Liver (tissue), 9 donors: ENCODE data around the gene ZNF491. TPM values are rescaled to one million over a fixed set of nuclear protein-coding genes. Genes with fewer than 3 reads are reported as not detected.

Experiments
- DNase-seq: peaks from one replicate; pipeline ENCODE4 v3.0.0-alpha.2; 2017; ENCODE audit warnings: low spot score
- H3K27ac ChIP-seq, 2 donors: one replicate each; pipeline ENCODE4 v1.7.0; 2013; ENCODE audit warnings: inconsistent platforms in 2 of 2, low read length in 2 of 2, control low read depth in 1 of 2, low read depth in 1 of 2, mild to moderate bottlenecking in 1 of 2
- H3K27me3 ChIP-seq, 4 donors: one replicate each; pipeline versions ENCODE4 v1.6.1 to v1.7.0; 2013; ENCODE audit warnings: low read length in 3 of 4, inconsistent platforms in 1 of 4, mild to moderate bottlenecking in 1 of 4, moderate library complexity in 1 of 4; ENCODE audit not compliant: control insufficient read depth in 4 of 4, insufficient read depth in 4 of 4
- H3K36me3 ChIP-seq, 4 donors: one replicate each; pipeline versions ENCODE4 v1.6.1 to v1.7.0; 2013; ENCODE audit warnings: low read length in 3 of 4, mild to moderate bottlenecking in 3 of 4, low read depth in 1 of 4, moderate library complexity in 1 of 4; ENCODE audit not compliant: control insufficient read depth in 4 of 4, insufficient read depth in 3 of 4
- H3K4me1 ChIP-seq, 4 donors: one replicate each; pipeline versions ENCODE4 v1.6.1 to v1.7.0; 2013; ENCODE audit warnings: low read length in 3 of 4, mild to moderate bottlenecking in 3 of 4, moderate library complexity in 1 of 4; ENCODE audit not compliant: control insufficient read depth in 4 of 4, insufficient read depth in 4 of 4
- H3K4me3 ChIP-seq, 3 donors: one replicate each; pipeline versions ENCODE4 v1.6.1 to v1.7.0; 2013; ENCODE audit warnings: low read length in 3 of 3, control low read depth in 1 of 3, low read depth in 1 of 3, mild to moderate bottlenecking in 1 of 3
- H3K9ac ChIP-seq, 2 donors: one replicate each; pipeline ENCODE4 v1.7.0; 2013; ENCODE audit warnings: low read length in 2 of 2, mild to moderate bottlenecking in 2 of 2, moderate library complexity in 2 of 2, control low read depth in 1 of 2, low read depth in 1 of 2
- H3K9me3 ChIP-seq, 4 donors: one replicate each; pipeline versions ENCODE4 v1.6.1 to v1.7.0; 2013; ENCODE audit warnings: low read length in 3 of 4; ENCODE audit not compliant: control insufficient read depth in 4 of 4
- EGR1 ChIP-seq, 2 donors: IDR thresholded peaks; 2 replicates each; pipeline ENCODE4 v1.6.1; 2016 to 2018; ENCODE audit warnings: antibody characterized with exemption in 2 of 2, low read depth in 2 of 2
- FOXA1 ChIP-seq: IDR thresholded peaks from 2 replicates; pipeline ENCODE4 v1.6.1; 2016; ENCODE audit warnings: antibody characterized with exemption
- FOXA2 ChIP-seq: IDR thresholded peaks from 2 replicates; pipeline ENCODE4 v1.6.1; 2016; ENCODE audit warnings: antibody characterized with exemption
- GABPA ChIP-seq, 2 donors: IDR thresholded peaks in 1 of 2; conservative IDR thresholded peaks in 1 of 2; 2 replicates each; pipeline ENCODE4 v1.6.1; 2016; ENCODE audit warnings: antibody characterized with exemption in 2 of 2, mild to moderate bottlenecking in 1 of 2, moderate library complexity in 1 of 2
- HNF4A ChIP-seq, 2 donors: conservative IDR thresholded peaks; 2 replicates each; pipeline ENCODE4 v1.6.1; 2016; ENCODE audit warnings: antibody characterized with exemption in 2 of 2, mild to moderate bottlenecking in 2 of 2
- HNF4G ChIP-seq: IDR thresholded peaks from 2 replicates; pipeline ENCODE4 v1.6.1; 2016; ENCODE audit warnings: antibody characterized with exemption
- JUND ChIP-seq, 2 donors: IDR thresholded peaks; 2 replicates each; pipeline ENCODE4 v1.6.1; 2016; ENCODE audit warnings: antibody characterized with exemption in 2 of 2
- NR2F2 ChIP-seq: IDR thresholded peaks from 2 replicates; pipeline ENCODE4 v1.6.1; 2016; ENCODE audit warnings: antibody characterized with exemption
- RAD21 ChIP-seq, 2 donors: IDR thresholded peaks; 2 replicates each; pipeline ENCODE4 v1.6.1; 2016; ENCODE audit warnings: antibody characterized with exemption in 2 of 2, mild to moderate bottlenecking in 2 of 2
- RXRA ChIP-seq, 2 donors: IDR thresholded peaks; 2 replicates each; pipeline ENCODE4 v1.6.1; 2017 to 2018; ENCODE audit warnings: antibody characterized with exemption in 2 of 2, mild to moderate bottlenecking in 1 of 2
- SP1 ChIP-seq: IDR thresholded peaks from 2 replicates; pipeline ENCODE4 v1.6.1; 2018; ENCODE audit warnings: antibody characterized with exemption, mild to moderate bottlenecking
- TAF1 ChIP-seq: conservative IDR thresholded peaks from 2 replicates; pipeline ENCODE4 v1.6.1; 2016; ENCODE audit warnings: antibody characterized with exemption, mild to moderate bottlenecking
- YY1 ChIP-seq: IDR thresholded peaks from 2 replicates; pipeline ENCODE4 v1.6.1; 2016; ENCODE audit warnings: antibody characterized with exemption, mild to moderate bottlenecking
- WGBS: extraction: QIAGEN DNeasy Blood & Tissue Kit; methylation state at CpG from one replicate; pipeline ENCODE4 v1.1.7; 2013; 5-methylcytosine and 5-hydroxymethylcytosine counted together
- polyA plus RNA-seq, 2 donors: library from polyadenylated mRNA; stranded (reverse) in 1 of 2; unstranded in 1 of 2; fragments of 200-250 nt in 1 of 2; fragments of >200 nt in 1 of 2; fragmentation: Nextera tagmentation in 1 of 2; extraction: Ambion mirVana in 1 of 2; gene quantifications; one replicate each; pipeline versions ENCODE4 v1.2.1 to v1.2.3, GENCODE V29; 2013 to 2015
- total RNA-seq, 2 donors: library from RNA; depleted of rRNA; stranded (reverse); fragments of >200 nt; gene quantifications; one replicate each; pipeline ENCODE4 v1.2.3, GENCODE V29; 2014
- TF ChIP-seq, protein P1 (sequence below): IDR thresholded peaks from 2 replicates; pipeline ENCODE4 v1.6.1; 2016; ENCODE audit warnings: antibody characterized with exemption
- TF ChIP-seq, protein P2 (sequence below): IDR thresholded peaks from 2 replicates; pipeline ENCODE4 v1.6.1; 2016; ENCODE audit warnings: antibody characterized with exemption, mild to moderate bottlenecking
- TF ChIP-seq, protein P3 (sequence below): fragments of 150-350 bp; IDR thresholded peaks from 2 replicates; pipeline ENCODE4 v1.5.1; 2017; ENCODE audit warnings: improper control_type of control experiment, low read depth, low read length; ENCODE audit not compliant: missing input control
- TF ChIP-seq, protein P4 (sequence below): IDR thresholded peaks from 2 replicates; pipeline ENCODE4 v1.6.1; 2016; ENCODE audit warnings: antibody characterized with exemption
- TF ChIP-seq, protein P5 (sequence below): IDR thresholded peaks from 2 replicates; pipeline ENCODE4 v1.6.1; 2016; ENCODE audit warnings: antibody characterized with exemption
- donor health status: healthy.
- donor health status: healthy.
- donor health status: healthy.
- donor health status: healthy.
- donor health status: healthy.

Gene ZNF491
- total and polyA plus RNA-seq, 4 donors = 0.24 to 1.8 (median 0.75) TPM

DNA sequence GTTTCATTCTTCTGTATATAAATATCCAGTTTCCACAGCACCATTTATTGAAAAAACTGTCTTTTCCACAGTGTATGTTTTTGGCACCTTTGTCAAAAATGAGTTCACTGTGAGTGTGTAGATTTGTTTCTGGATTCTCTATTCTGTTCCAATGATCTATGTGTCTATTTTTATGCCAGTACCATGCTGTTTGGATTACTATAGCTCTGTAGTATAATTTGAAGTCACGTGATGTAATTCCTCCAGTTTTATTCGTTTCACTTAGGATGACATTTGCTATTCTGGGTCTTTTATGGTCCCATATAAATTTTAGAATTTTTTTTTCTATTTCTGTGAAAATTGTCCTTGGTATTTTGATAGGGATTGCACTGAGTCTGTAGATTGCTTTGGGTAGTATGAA, 48.6 kb upstream of the ZNF491 start:
- H3K27ac ChIP-seq = no peak overlapping the region
- TF ChIP-seq HNF4A (conservative IDR thresholded peaks at IDR 0.05) (no peak), GABPA (IDR thresholded peaks at IDR 0.05 in 1 of 2, conservative IDR thresholded peaks at IDR 0.05 in 1 of 2) (no peak), RXRA (IDR thresholded peaks at IDR 0.05) (no peak), YY1 (no peak), RAD21 (IDR thresholded peaks at IDR 0.05) (no peak), TAF1 (no peak), FOXA2 (no peak), HNF4G (no peak), NR2F2 (no peak), EGR1 (IDR thresholded peaks at IDR 0.05; ENCODE audit: low read depth in 2 of 2) (no peak), JUND (IDR thresholded peaks at IDR 0.05) (no peak), FOXA1 (no peak), SP1 (no peak)
- TF ChIP-seq, protein P1, sequence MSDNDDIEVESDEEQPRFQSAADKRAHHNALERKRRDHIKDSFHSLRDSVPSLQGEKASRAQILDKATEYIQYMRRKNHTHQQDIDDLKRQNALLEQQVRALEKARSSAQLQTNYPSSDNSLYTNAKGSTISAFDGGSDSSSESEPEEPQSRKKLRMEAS = no peak
- TF ChIP-seq, protein P2, sequence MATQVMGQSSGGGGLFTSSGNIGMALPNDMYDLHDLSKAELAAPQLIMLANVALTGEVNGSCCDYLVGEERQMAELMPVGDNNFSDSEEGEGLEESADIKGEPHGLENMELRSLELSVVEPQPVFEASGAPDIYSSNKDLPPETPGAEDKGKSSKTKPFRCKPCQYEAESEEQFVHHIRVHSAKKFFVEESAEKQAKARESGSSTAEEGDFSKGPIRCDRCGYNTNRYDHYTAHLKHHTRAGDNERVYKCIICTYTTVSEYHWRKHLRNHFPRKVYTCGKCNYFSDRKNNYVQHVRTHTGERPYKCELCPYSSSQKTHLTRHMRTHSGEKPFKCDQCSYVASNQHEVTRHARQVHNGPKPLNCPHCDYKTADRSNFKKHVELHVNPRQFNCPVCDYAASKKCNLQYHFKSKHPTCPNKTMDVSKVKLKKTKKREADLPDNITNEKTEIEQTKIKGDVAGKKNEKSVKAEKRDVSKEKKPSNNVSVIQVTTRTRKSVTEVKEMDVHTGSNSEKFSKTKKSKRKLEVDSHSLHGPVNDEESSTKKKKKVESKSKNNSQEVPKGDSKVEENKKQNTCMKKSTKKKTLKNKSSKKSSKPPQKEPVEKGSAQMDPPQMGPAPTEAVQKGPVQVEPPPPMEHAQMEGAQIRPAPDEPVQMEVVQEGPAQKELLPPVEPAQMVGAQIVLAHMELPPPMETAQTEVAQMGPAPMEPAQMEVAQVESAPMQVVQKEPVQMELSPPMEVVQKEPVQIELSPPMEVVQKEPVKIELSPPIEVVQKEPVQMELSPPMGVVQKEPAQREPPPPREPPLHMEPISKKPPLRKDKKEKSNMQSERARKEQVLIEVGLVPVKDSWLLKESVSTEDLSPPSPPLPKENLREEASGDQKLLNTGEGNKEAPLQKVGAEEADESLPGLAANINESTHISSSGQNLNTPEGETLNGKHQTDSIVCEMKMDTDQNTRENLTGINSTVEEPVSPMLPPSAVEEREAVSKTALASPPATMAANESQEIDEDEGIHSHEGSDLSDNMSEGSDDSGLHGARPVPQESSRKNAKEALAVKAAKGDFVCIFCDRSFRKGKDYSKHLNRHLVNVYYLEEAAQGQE = no peak
- TF ChIP-seq, protein P3, sequence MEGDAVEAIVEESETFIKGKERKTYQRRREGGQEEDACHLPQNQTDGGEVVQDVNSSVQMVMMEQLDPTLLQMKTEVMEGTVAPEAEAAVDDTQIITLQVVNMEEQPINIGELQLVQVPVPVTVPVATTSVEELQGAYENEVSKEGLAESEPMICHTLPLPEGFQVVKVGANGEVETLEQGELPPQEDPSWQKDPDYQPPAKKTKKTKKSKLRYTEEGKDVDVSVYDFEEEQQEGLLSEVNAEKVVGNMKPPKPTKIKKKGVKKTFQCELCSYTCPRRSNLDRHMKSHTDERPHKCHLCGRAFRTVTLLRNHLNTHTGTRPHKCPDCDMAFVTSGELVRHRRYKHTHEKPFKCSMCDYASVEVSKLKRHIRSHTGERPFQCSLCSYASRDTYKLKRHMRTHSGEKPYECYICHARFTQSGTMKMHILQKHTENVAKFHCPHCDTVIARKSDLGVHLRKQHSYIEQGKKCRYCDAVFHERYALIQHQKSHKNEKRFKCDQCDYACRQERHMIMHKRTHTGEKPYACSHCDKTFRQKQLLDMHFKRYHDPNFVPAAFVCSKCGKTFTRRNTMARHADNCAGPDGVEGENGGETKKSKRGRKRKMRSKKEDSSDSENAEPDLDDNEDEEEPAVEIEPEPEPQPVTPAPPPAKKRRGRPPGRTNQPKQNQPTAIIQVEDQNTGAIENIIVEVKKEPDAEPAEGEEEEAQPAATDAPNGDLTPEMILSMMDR = no peak
- TF ChIP-seq, protein P4, sequence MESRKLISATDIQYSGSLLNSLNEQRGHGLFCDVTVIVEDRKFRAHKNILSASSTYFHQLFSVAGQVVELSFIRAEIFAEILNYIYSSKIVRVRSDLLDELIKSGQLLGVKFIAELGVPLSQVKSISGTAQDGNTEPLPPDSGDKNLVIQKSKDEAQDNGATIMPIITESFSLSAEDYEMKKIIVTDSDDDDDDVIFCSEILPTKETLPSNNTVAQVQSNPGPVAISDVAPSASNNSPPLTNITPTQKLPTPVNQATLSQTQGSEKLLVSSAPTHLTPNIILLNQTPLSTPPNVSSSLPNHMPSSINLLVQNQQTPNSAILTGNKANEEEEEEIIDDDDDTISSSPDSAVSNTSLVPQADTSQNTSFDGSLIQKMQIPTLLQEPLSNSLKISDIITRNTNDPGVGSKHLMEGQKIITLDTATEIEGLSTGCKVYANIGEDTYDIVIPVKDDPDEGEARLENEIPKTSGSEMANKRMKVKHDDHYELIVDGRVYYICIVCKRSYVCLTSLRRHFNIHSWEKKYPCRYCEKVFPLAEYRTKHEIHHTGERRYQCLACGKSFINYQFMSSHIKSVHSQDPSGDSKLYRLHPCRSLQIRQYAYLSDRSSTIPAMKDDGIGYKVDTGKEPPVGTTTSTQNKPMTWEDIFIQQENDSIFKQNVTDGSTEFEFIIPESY = no peak
- H3K4me3 ChIP-seq = no peak overlapping the region
- no peaks in the 10 kb centered on the region for H3K36me3 ChIP-seq
- DNase-seq = no peak
- H3K9me3 ChIP-seq = peaks cover 3 to 19% (median 6%) of the 10 kb centered on the region in 4 donors
- 44% methylated on average over 2 of the region's 2 CpGs for WGBS
- H3K27me3 ChIP-seq = no peaks in the 10 kb centered on the region
- H3K4me1 ChIP-seq = no peaks in the 10 kb centered on the region
- no peak overlapping the region for H3K9ac ChIP-seq

DNA sequence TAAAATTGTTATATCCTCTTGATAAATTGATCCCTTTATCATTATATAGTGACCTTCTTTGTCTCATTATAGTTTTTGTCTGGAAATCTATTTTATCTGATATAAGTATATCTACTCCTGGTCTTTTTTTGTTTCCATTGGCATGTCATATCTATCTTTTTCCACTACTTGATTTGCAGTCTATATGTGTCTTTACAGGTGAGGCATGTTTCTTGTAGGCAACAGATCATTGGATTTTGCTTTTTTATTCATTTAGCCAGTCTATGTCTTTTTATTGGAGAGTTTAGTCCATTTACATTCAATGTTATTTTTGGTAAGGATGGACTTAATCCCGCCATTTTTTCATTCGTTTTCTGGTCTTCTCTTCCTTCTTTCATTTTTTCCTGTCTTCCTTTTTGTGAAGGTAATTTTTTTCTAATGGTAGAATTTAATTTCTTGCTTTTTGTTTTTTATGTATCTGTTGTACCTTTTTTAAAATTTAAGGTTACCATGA, 46.0 kb upstream of the ZNF491 start:
- WGBS = 67% methylated on average over 2 of the region's 2 CpGs
- Histone ChIP-seq H3K27ac (no peak overlapping the region), H3K27me3 (no peaks in the 10 kb centered on the region), H3K9me3 (peaks cover 8 to 27% (median 12%) of the 10 kb centered on the region in 4 donors), H3K4me1 (no peaks in the 10 kb centered on the region), H3K9ac (no peak overlapping the region), H3K4me3 (no peak overlapping the region), H3K36me3 (no peaks in the 10 kb centered on the region)
- no peak for DNase-seq
- TF ChIP-seq FOXA2 = no peak
- no peak for TF ChIP-seq RXRA (IDR thresholded peaks at IDR 0.05)
- no peak for TF ChIP-seq SP1
- no peak for TF ChIP-seq YY1
- no peak for TF ChIP-seq JUND (IDR thresholded peaks at IDR 0.05)
- no peak for TF ChIP-seq GABPA (IDR thresholded peaks at IDR 0.05 in 1 of 2, conservative IDR thresholded peaks at IDR 0.05 in 1 of 2)
- TF ChIP-seq, protein P1 = no peak
- TF ChIP-seq, protein P5, sequence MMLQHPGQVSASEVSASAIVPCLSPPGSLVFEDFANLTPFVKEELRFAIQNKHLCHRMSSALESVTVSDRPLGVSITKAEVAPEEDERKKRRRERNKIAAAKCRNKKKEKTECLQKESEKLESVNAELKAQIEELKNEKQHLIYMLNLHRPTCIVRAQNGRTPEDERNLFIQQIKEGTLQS = no peak
- TF ChIP-seq, protein P2 = no peak
- TF ChIP-seq RAD21 (IDR thresholded peaks at IDR 0.05) = no peak
- no peak for TF ChIP-seq EGR1 (IDR thresholded peaks at IDR 0.05; ENCODE audit: low read depth in 2 of 2)
- no peak for TF ChIP-seq NR2F2
- TF ChIP-seq FOXA1 = no peak
- no peak for TF ChIP-seq HNF4G
- TF ChIP-seq HNF4A (conservative IDR thresholded peaks at IDR 0.05) = no peak
